ENCODE measurements around the gene ADORA2B.

The ADORA2B gene

DNA sequence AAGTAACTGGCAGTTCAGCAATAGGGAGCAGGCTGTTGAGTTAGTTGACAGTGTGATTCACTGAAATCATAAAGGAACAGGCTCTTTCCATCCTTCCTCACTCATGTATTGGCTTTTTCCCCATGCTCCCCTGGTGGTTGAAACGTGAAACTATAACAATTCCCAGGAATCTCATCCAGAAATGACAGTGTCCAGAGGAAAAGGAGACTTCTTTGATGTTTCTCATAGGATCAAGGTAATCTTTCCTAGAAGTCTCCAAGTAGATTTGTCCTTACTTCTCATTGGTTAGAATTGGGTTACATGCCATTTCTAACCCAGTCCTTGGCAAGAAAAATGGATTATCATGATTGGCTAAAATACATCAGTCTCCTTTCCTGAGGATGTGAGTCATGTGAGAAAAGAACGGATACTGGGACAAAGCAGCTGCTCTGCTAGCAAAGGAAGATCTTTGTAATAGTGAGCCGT is 69.0 kb downstream of the ADORA2B start:
- no peak overlapping the region for H3K4me2 ChIP-seq (ENCODE audit: low read depth, low read length, poor library complexity, severe bottlenecking)
- no peak overlapping the region for H2AFZ ChIP-seq (ENCODE audit: low read depth, low read length, severe bottlenecking)
- H3K4me3 ChIP-seq (ENCODE audit: insufficient read depth, low read length, poor library complexity, severe bottlenecking): no peak overlapping the region
- H3K9me2 ChIP-seq (replicated peaks; ENCODE audit: insufficient read depth, low read length): no peaks in the 10 kb centered on the region
- peaks cover 31% of the 10 kb centered on the region for H3K36me3 ChIP-seq (ENCODE audit: low read length)
- peaks cover 5% of the 10 kb centered on the region; the same call in 1 of the 2 replicates for H3K79me2 ChIP-seq (ENCODE audit: insufficient read depth, low read length)
- peaks cover 15% of the 10 kb centered on the region for H3F3A ChIP-seq (ENCODE audit: insufficient read depth)
- H3K9ac ChIP-seq (ENCODE audit: low read length): no peak overlapping the region
- H4K20me1 ChIP-seq (ENCODE audit: low read depth, low read length): peaks cover 8% of the 10 kb centered on the region; the same call in 1 of the 2 replicates
- H3K27me3 ChIP-seq (ENCODE audit: low read length): no peaks in the 10 kb centered on the region
- no peak overlapping the region for H3K27ac ChIP-seq (ENCODE audit: low read depth, low read length)
- no peaks in the 10 kb centered on the region for H3K9me3 ChIP-seq (ENCODE audit: insufficient read depth, low read length)
- TF ChIP-seq EZH2phosphoT487 (conservative IDR thresholded peaks at IDR 0.05; ENCODE audit: low read length): no peak
- TF ChIP-seq, protein P1, sequence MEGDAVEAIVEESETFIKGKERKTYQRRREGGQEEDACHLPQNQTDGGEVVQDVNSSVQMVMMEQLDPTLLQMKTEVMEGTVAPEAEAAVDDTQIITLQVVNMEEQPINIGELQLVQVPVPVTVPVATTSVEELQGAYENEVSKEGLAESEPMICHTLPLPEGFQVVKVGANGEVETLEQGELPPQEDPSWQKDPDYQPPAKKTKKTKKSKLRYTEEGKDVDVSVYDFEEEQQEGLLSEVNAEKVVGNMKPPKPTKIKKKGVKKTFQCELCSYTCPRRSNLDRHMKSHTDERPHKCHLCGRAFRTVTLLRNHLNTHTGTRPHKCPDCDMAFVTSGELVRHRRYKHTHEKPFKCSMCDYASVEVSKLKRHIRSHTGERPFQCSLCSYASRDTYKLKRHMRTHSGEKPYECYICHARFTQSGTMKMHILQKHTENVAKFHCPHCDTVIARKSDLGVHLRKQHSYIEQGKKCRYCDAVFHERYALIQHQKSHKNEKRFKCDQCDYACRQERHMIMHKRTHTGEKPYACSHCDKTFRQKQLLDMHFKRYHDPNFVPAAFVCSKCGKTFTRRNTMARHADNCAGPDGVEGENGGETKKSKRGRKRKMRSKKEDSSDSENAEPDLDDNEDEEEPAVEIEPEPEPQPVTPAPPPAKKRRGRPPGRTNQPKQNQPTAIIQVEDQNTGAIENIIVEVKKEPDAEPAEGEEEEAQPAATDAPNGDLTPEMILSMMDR (IDR thresholded peaks at IDR 0.05; ENCODE audit: insufficient read depth, low read length, poor library complexity, severe bottlenecking): no peak

DNA sequence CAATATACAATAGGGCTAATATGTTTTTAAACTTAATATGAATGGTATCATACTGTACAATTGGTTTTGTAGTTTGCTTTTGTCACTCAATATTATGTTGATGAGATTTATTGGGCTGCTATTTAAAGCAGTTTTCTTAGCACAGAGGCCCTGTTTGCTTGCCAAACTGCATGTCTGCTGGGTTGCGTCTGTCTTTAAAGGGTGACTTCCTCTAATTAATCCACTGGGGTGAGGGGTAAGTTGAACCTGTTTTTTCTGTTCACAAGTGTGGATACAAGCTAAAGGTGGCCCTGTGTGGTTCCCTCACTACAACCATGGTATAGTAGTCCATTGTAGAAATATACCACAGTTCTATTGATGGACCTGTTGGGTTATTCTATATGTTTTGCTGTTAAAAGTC is 74.4 kb downstream of the ADORA2B start:
- Histone ChIP-seq H3K79me2 (ENCODE audit: insufficient read depth, low read length) (peaks cover 13% of the 10 kb centered on the region), H3K4me3 (ENCODE audit: insufficient read depth, low read length, poor library complexity, severe bottlenecking) (no peak overlapping the region), H3K4me2 (ENCODE audit: low read depth, low read length, poor library complexity, severe bottlenecking) (no peak overlapping the region), H3K36me3 (ENCODE audit: low read length) (peaks cover 24% of the 10 kb centered on the region), H3K9ac (ENCODE audit: low read length) (no peak overlapping the region), H3K9me3 (ENCODE audit: insufficient read depth, low read length) (no peaks in the 10 kb centered on the region), H4K20me1 (ENCODE audit: low read depth, low read length) (peaks cover 15% of the 10 kb centered on the region; the same call in 1 of the 2 replicates), H3K27ac (ENCODE audit: low read depth, low read length) (no peak overlapping the region), H3F3A (ENCODE audit: insufficient read depth) (peaks cover 26% of the 10 kb centered on the region; the same call in 1 of the 2 replicates), H3K27me3 (ENCODE audit: low read length) (no peaks in the 10 kb centered on the region), H2AFZ (ENCODE audit: low read depth, low read length, severe bottlenecking) (no peak overlapping the region), H3K9me2 (replicated peaks; ENCODE audit: insufficient read depth, low read length) (no peaks in the 10 kb centered on the region)
- TF ChIP-seq EZH2phosphoT487 (conservative IDR thresholded peaks at IDR 0.05; ENCODE audit: low read length): no peak
- TF ChIP-seq, protein P1 (IDR thresholded peaks at IDR 0.05; ENCODE audit: insufficient read depth, low read length, poor library complexity, severe bottlenecking): no peak

DNA sequence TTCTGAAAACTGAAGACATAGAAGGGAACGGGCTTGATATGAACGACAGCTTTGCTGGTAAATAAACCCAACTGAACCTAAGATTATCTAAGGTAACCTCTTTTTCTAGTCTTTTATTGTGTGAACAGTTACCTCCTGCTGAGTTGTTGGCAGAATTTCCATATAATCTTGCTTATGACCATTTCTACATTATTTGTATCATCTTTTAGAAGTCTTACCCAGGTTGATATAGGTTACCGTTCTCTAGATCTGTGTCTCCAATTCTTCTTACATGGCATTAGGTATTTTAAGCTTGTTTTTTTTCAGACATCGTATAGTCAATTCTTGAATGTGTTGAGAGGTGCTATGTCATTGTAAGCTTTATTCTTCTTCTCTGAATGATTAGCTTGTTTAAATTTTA is 79.0 kb downstream of the ADORA2B start:
- Histone ChIP-seq H3K27ac (ENCODE audit: low read depth, low read length) (no peak overlapping the region), H4K20me1 (ENCODE audit: low read depth, low read length) (0 out of 2 replicates have a peak, but pooled peaks cover 6% of the 10 kb centered on the region), H3K27me3 (ENCODE audit: low read length) (no peaks in the 10 kb centered on the region), H3K79me2 (ENCODE audit: insufficient read depth, low read length) (peaks cover 8% of the 10 kb centered on the region), H3K4me2 (ENCODE audit: low read depth, low read length, poor library complexity, severe bottlenecking) (no peak overlapping the region), H3F3A (ENCODE audit: insufficient read depth) (peaks cover 14% of the 10 kb centered on the region; the same call in 1 of the 2 replicates), H3K36me3 (ENCODE audit: low read length) (peaks cover 49% of the 10 kb centered on the region), H3K9me3 (ENCODE audit: insufficient read depth, low read length) (no peaks in the 10 kb centered on the region), H3K4me3 (ENCODE audit: insufficient read depth, low read length, poor library complexity, severe bottlenecking) (no peak overlapping the region), H3K9me2 (replicated peaks; ENCODE audit: insufficient read depth, low read length) (no peaks in the 10 kb centered on the region), H2AFZ (ENCODE audit: low read depth, low read length, severe bottlenecking) (no peak overlapping the region), H3K9ac (ENCODE audit: low read length) (no peak overlapping the region)
- TF ChIP-seq EZH2phosphoT487 (conservative IDR thresholded peaks at IDR 0.05; ENCODE audit: low read length): no peak
- TF ChIP-seq, protein P1 (IDR thresholded peaks at IDR 0.05; ENCODE audit: insufficient read depth, low read length, poor library complexity, severe bottlenecking): no peak

Data from SU-DHL-6 (cell line).